Ovary (tissue), 9 donors: ENCODE measurements around the gene S100A6. TPM values are rescaled to one million over a fixed set of nuclear protein-coding genes. Genes with fewer than 3 reads are reported as not detected.

Experiments
- DNase-seq, 5 donors: peaks; one replicate each; pipeline ENCODE4 v3.0.0-alpha.2; 2019 to 2020
- H3K27ac ChIP-seq, 2 donors: fragments of 200-600 bp; one replicate each; pipeline versions ENCODE4 v1.5.1 to v1.8.0; 2019 to 2022
- H3K27me3 ChIP-seq: fragments of 200-600 bp; one replicate; pipeline ENCODE4 v1.8.0; 2022
- H3K36me3 ChIP-seq: fragments of 200-600 bp; sonication (generic); one replicate; pipeline ENCODE4 v1.5.1; 2019
- H3K4me1 ChIP-seq: one replicate; pipeline ENCODE4 v1.8.1; 2013; ENCODE audit warnings: mild to moderate bottlenecking, moderate library complexity; ENCODE audit not compliant: insufficient read depth
- H3K4me3 ChIP-seq: fragments of 200-600 bp; sonication (generic); one replicate; pipeline ENCODE4 v1.5.1; 2017
- H3K9me3 ChIP-seq, 2 donors: fragments of 200-600 bp in 1 of 2; sonication (generic) in 1 of 2; one replicate each; pipeline versions ENCODE4 v1.5.1 to v1.8.1; 2013 to 2019; ENCODE audit warnings: mild to moderate bottlenecking in 1 of 2, moderate library complexity in 1 of 2
- CTCF ChIP-seq, 3 donors: fragments of 450-650 bp in 2 of 3; fragments of 200-600 bp in 1 of 3; IDR thresholded peaks; one replicate each; pipeline versions ENCODE4 v1.5.1 to v1.8.0; 2016 to 2022; ENCODE audit warnings: antibody characterized with exemption in 3 of 3, mild to moderate bottlenecking in 1 of 3
- EP300 ChIP-seq: sonication (generic); formaldehyde crosslinking; IDR thresholded peaks from one replicate; pipeline ENCODE4 v1.6.1; 2017; ENCODE audit warnings: antibody characterized with exemption
- POLR2A ChIP-seq: fragments of 450-650 bp; IDR thresholded peaks from one replicate; pipeline ENCODE4 v1.6.1; 2017; ENCODE audit warnings: antibody characterized with exemption, mild to moderate bottlenecking, moderate library complexity
- WGBS, 3 donors: extraction: QIAGEN DNeasy Blood & Tissue Kit in 1 of 3; methylation state at CpG; one replicate each; pipeline versions ENCODE4 v1.1.5 to v1.1.7; 2013 to 2017; 5-methylcytosine and 5-hydroxymethylcytosine counted together
- intact Hi-C, 4 donors: fragments of 100-400 bp; cut with DNase I; formaldehyde crosslinking; loops; one replicate each; pipeline versions ENCODE4 v1.11.0 to v1.15.1; 2022 to 2023
- polyA plus RNA-seq, 2 donors: library from polyadenylated mRNA; stranded (reverse); fragments of 200-250 nt in 1 of 2; fragments of 350-450 nt in 1 of 2; fragmentation: Illumina TruSeq in 1 of 2; extraction: RNeasy Lipid Tissue Mini Kit (QIAGEN cat#74804) in 1 of 2; gene quantifications; one replicate each; pipeline ENCODE4 v1.2.3, GENCODE V29; 2013 to 2014
- total RNA-seq, 7 donors: library from RNA; depleted of rRNA in 2 of 7; stranded (reverse); fragments of >200 nt in 2 of 7; fragmentation: NEBNext Ultra II Directional in 3 of 7; extraction: Animal tissue kit (Norgen Biotek cat#: 25700) in 3 of 7; gene quantifications; one replicate each; pipeline versions ENCODE4 v1.1.0 to v1.2.4, GENCODE V29; 2016 to 2023
- donor health status: DM: no; HTN: no; CAD: no; lungs with moderate emphysema.
- donor health status: DM: no; HTN: no; CAD: no.
- donor health status: Bipolar disorder and iron deficiency.
- donor health status: DM: yes; HTN: yes; CAD: no.
- donor health status: DM: no; HTN: no; CAD: no.
- donor health status: DM: yes; HTN: yes; CAD: no.

Gene S100A6
- total and polyA plus RNA-seq, 9 donors: 170 to 764 (median 460) TPM

GRCh38 chr1:153538315-153538821 lies 2.6 kb upstream of the S100A6 start:
- H3K36me3 ChIP-seq: no peaks in the 10 kb centered on the region
- H3K4me3 ChIP-seq: no peak overlapping the region
- H3K9me3 ChIP-seq: no peaks in the 10 kb centered on the region
- TF ChIP-seq CTCF (IDR thresholded peaks at IDR 0.05): no peak
- TF ChIP-seq EP300: no peak
- no peak for TF ChIP-seq POLR2A
- intact Hi-C loops: no loop called here
- DNase-seq: peak in 1 of 5 donors; percentile 45
- H3K27me3 ChIP-seq: no peaks in the 10 kb centered on the region
- 83 to 91% (median 90%) methylated on average over 6 of the region's 6 CpGs for whole genome bisulfite sequencing, 3 donors
- no peak overlapping the region for H3K27ac ChIP-seq
- H3K4me1 ChIP-seq: peaks cover 18% of the 10 kb centered on the region

- Histone ChIP-seq H3K27me3 (no peaks in the 10 kb centered on the region), H3K36me3 (no peaks in the 10 kb centered on the region), H3K4me3 (no peak overlapping the region), H3K4me1 (peaks cover 20% of the 10 kb centered on the region), H3K9me3 (no peaks in the 10 kb centered on the region), H3K27ac (no peak overlapping the region)
- intact Hi-C loops: no loop called here
- WGBS, 3 donors: 96 to 100% (median 98%) methylated on average over 6 of the region's 6 CpGs
- TF ChIP-seq POLR2A (no peak), CTCF (IDR thresholded peaks at IDR 0.05) (no peak), EP300 (no peak)
- peak in 2 of 5 donors; percentile 19 to 32 for DNase-seq
Observed at GRCh38 chr1:153537376-153537730, 1.6 kb upstream of the S100A6 start.

- intact Hi-C loops: loop anchor here in 1 of 4 donors (1.0 kb wide), 1 partner anchor 29 kb away; no protein-coding TSS in a partner anchor
- Histone ChIP-seq H3K4me3 (peak overlapping the region; percentile 56), H3K4me1 (peaks cover 18% of the 10 kb centered on the region), H3K27me3 (no peaks in the 10 kb centered on the region), H3K9me3 (no peaks in the 10 kb centered on the region), H3K27ac (peak overlapping the region; percentile 95 to 97), H3K36me3 (no peaks in the 10 kb centered on the region)
- peak in 3 of 5 donors; percentile 34 to 47 (median 43) for DNase-seq
- TF ChIP-seq EP300 (no peak), CTCF (IDR thresholded peaks at IDR 0.05) (no peak), POLR2A (no peak)
- 83 to 88% (median 87%) methylated on average over 9 of the region's 9 CpGs for WGBS, 3 donors
Observed at GRCh38 chr1:153536671-153537375, 1.0 kb upstream of the S100A6 start.

GRCh38 chr1:153536012-153536670 lies 350 bp upstream of the S100A6 start:
- H3K36me3 ChIP-seq: no peaks in the 10 kb centered on the region
- H3K9me3 ChIP-seq: no peaks in the 10 kb centered on the region
- TF ChIP-seq EP300 (no peak), POLR2A (peak; percentile 78), CTCF (IDR thresholded peaks at IDR 0.05) (peak in 1 of 3 donors; percentile 12)
- 0 to 1% (median 0%) methylated on average over 31 to 38 of the region's 38 CpGs for WGBS, 3 donors
- peaks cover 18% of the 10 kb centered on the region for H3K4me1 ChIP-seq
- peak overlapping the region; percentile 95 to 97 for H3K27ac ChIP-seq
- peak overlapping the region; percentile 56 for H3K4me3 ChIP-seq
- DNase-seq: peak; percentile 83 to 89 (median 86)
- intact Hi-C loops: loop anchor here in 1 of 4 donors (1.0 kb wide), 1 partner anchor 30 kb away; no protein-coding TSS in a partner anchor
- no peaks in the 10 kb centered on the region for H3K27me3 ChIP-seq
